H1 (cell line): ENCODE measurements around the gene KCTD3. TPM values are rescaled to one million over a fixed set of nuclear protein-coding genes. Genes with fewer than 3 reads are reported as not detected.
A peak's percentile ranks its signal among the peaks of the same experiment; 100 is the strongest.

ENCODE experiments used
- CTCF ChIA-PET: fragments of 300-600 bp; sonication (Branson Sonifier 250); formaldehyde crosslinking; loops from one replicate; lab custom pipeline; 2021; ENCODE audit not compliant: partially characterized antibody; lab: Charles Lee
- POLR2A ChIA-PET: fragments of 300-600 bp; sonication (Branson Sonifier 250); formaldehyde crosslinking; loops from one replicate; lab custom pipeline; 2021; ENCODE audit warnings: inconsistent platforms; ENCODE audit not compliant: partially characterized antibody; lab: Charles Lee
- DNase-seq, 2 experiments: peaks; one replicate each; pipeline versions ENCODE4 v3.0.0 to v3.0.0-alpha.2; 2010 to 2022; ENCODE audit warnings: low spot score in 2 of 2, low read depth in 1 of 2, mixed read lengths in 1 of 2
- FAIRE-seq: peaks from 2 replicates; lab custom pipeline; 2011; peaks lifted over from hg19 to GRCh38; lab: Jason Lieb, UNC
- H2AFZ ChIP-seq: 2 replicates; pipeline ENCODE4 v1.8.1; 2012; ENCODE audit warnings: low read length, inconsistent platforms
- H2AK5ac ChIP-seq: 2 replicates; pipeline ENCODE4 v1.6.1; 2013; ENCODE audit warnings: low read depth, low read length
- H2BK120ac ChIP-seq: replicated peaks from 2 replicates; pipeline ENCODE3; 2013; ENCODE audit warnings: low read depth, low read length, inconsistent platforms
- H2BK12ac ChIP-seq: 2 replicates; pipeline ENCODE4 v1.6.1; 2013; ENCODE audit warnings: low read depth, low read length
- H2BK15ac ChIP-seq: 2 replicates; pipeline ENCODE4 v1.6.1; 2013; ENCODE audit warnings: low read length
- H2BK20ac ChIP-seq: 2 replicates; pipeline ENCODE4 v1.6.1; 2013; ENCODE audit warnings: low read length
- H2BK5ac ChIP-seq: 2 replicates; pipeline ENCODE4 v1.6.1; 2013; ENCODE audit warnings: low read depth, low read length
- H3K14ac ChIP-seq: 2 replicates; pipeline ENCODE4 v1.6.1; 2013; ENCODE audit warnings: inconsistent platforms; ENCODE audit not compliant: insufficient read length
- H3K18ac ChIP-seq: 2 replicates; pipeline ENCODE4 v1.6.1; 2013; ENCODE audit warnings: low read length; ENCODE audit errors: extremely low read depth
- H3K23ac ChIP-seq: 2 replicates; pipeline ENCODE4 v1.6.1; 2013; ENCODE audit warnings: inconsistent platforms; ENCODE audit not compliant: insufficient read length
- H3K23me2 ChIP-seq: 2 replicates; pipeline ENCODE4 v1.6.1; 2013; ENCODE audit warnings: low read depth, low read length
- H3K27ac ChIP-seq: 2 replicates; pipeline ENCODE4 v1.6.1; 2011; ENCODE audit warnings: low read depth, low read length, inconsistent platforms
- H3K27me3 ChIP-seq, 4 experiments: replicated peaks in 1 of 4; 1 replicate in 1 of 4; 2 replicates in 3 of 4; pipeline versions ENCODE4 v1.6.1 to v1.8.1; 2011 to 2013; ENCODE audit warnings: low read length in 3 of 4, mild to moderate bottlenecking in 3 of 4, inconsistent platforms in 2 of 4, mixed read lengths in 2 of 4, moderate library complexity in 1 of 4; ENCODE audit not compliant: control insufficient read depth in 3 of 4, insufficient read depth in 3 of 4; ENCODE audit errors: extremely low read depth in 1 of 4
- H3K36me3 ChIP-seq, 4 experiments: 2 replicates each; pipeline versions ENCODE4 v1.6.1 to v1.8.1; 2011 to 2013; ENCODE audit warnings: mild to moderate bottlenecking in 4 of 4, low read length in 3 of 4, moderate library complexity in 2 of 4, control low read depth in 1 of 4, inconsistent platforms in 1 of 4; ENCODE audit not compliant: insufficient read depth in 4 of 4, control insufficient read depth in 2 of 4
- H3K4ac ChIP-seq: replicated peaks from 2 replicates; pipeline ENCODE3; 2013; ENCODE audit warnings: low read length, low read depth, mixed read lengths, inconsistent platforms; ENCODE audit not compliant: insufficient read length
- H3K4me1 ChIP-seq, 4 experiments: replicated peaks in 1 of 4; 1 replicate in 1 of 4; 2 replicates in 3 of 4; pipeline versions ENCODE4 v1.6.1 to v1.8.1; 2011 to 2013; ENCODE audit warnings: low read length in 3 of 4, inconsistent platforms in 2 of 4, mixed read lengths in 1 of 4; ENCODE audit not compliant: insufficient read depth in 4 of 4, control insufficient read depth in 3 of 4
- H3K4me2 ChIP-seq, 2 experiments: 2 replicates each; pipeline versions ENCODE4 v1.6.1 to v1.8.1; 2011 to 2013; ENCODE audit warnings: low read depth in 2 of 2, low read length in 2 of 2, control low read depth in 1 of 2, inconsistent platforms in 1 of 2, mild to moderate bottlenecking in 1 of 2; ENCODE audit not compliant: insufficient read depth in 1 of 2
- H3K4me3 ChIP-seq, 4 experiments: fragments of 200-600, 300-600 bp in 1 of 4; sonication (generic), shearing (Covaris generic), sonication (Bioruptor Twin) in 1 of 4; 2 replicates each; pipeline versions ENCODE4 v1.5.1 to v1.8.1; 2011 to 2016; ENCODE audit warnings: low read length in 4 of 4, low read depth in 3 of 4, control low read depth in 2 of 4, inconsistent platforms in 2 of 4, mild to moderate bottlenecking in 2 of 4, mixed read lengths in 1 of 4, moderate library complexity in 1 of 4; ENCODE audit not compliant: insufficient read depth in 2 of 4; ENCODE audit errors: extremely low read depth in 1 of 4
- H3K56ac ChIP-seq: replicated peaks from 2 replicates; pipeline ENCODE3; 2013; ENCODE audit warnings: low read depth, mild to moderate bottlenecking, mixed read lengths, low read length, inconsistent platforms; ENCODE audit not compliant: insufficient read length
- H3K79me1 ChIP-seq: 2 replicates; pipeline ENCODE4 v1.6.1; 2013; ENCODE audit warnings: low read depth, low read length, control low read depth
- H3K79me2 ChIP-seq, 2 experiments: 2 replicates each; pipeline versions ENCODE4 v1.6.1 to v1.8.1; 2012 to 2013; ENCODE audit warnings: low read length in 2 of 2, mild to moderate bottlenecking in 2 of 2, inconsistent platforms in 1 of 2; ENCODE audit not compliant: insufficient read depth in 2 of 2, control insufficient read depth in 1 of 2
- H3K9ac ChIP-seq, 4 experiments: replicated peaks in 1 of 4; 1 replicate in 1 of 4; 2 replicates in 3 of 4; pipeline versions ENCODE4 v1.6.1 to v1.8.1; 2011 to 2013; ENCODE audit warnings: low read depth in 3 of 4, low read length in 3 of 4, control low read depth in 2 of 4, mild to moderate bottlenecking in 2 of 4, moderate library complexity in 2 of 4, inconsistent platforms in 1 of 4; ENCODE audit errors: extremely low read depth in 1 of 4
- H3K9me3 ChIP-seq, 2 experiments: 2 replicates each; pipeline versions ENCODE4 v1.6.1 to v1.8.1; 2012 to 2013; ENCODE audit warnings: mild to moderate bottlenecking in 2 of 2, moderate library complexity in 2 of 2, control low read depth in 1 of 2, inconsistent platforms in 1 of 2, low read depth in 1 of 2, low read length in 1 of 2, mixed read lengths in 1 of 2; ENCODE audit not compliant: insufficient read depth in 2 of 2
- H4K20me1 ChIP-seq, 2 experiments: replicated peaks in 1 of 2; 2 replicates each; pipeline versions ENCODE3 to v1.8.1; 2011 to 2013; ENCODE audit warnings: inconsistent platforms in 2 of 2, low read length in 2 of 2, mild to moderate bottlenecking in 1 of 2; ENCODE audit not compliant: insufficient read depth in 2 of 2, control insufficient read depth in 1 of 2
- H4K5ac ChIP-seq: 2 replicates; pipeline ENCODE4 v1.6.1; 2013; ENCODE audit warnings: low read length, low read depth, mixed read lengths, inconsistent platforms; ENCODE audit not compliant: insufficient read length
- H4K8ac ChIP-seq: 2 replicates; pipeline ENCODE4 v1.8.0; 2013; ENCODE audit warnings: mild to moderate bottlenecking, moderate library complexity, low read length, inconsistent platforms; ENCODE audit not compliant: insufficient read depth; ENCODE audit errors: extremely low read depth
- H4K91ac ChIP-seq: replicated peaks from 2 replicates; pipeline ENCODE3; 2013; ENCODE audit warnings: low read length, mixed read lengths, inconsistent platforms; ENCODE audit not compliant: insufficient read length
- CTBP2 ChIP-seq: IDR thresholded peaks from 2 replicates; pipeline ENCODE4 v1.7.0; 2011; ENCODE audit warnings: borderline replicate concordance, mild to moderate bottlenecking, moderate library complexity, mixed read lengths, low read length; ENCODE audit not compliant: insufficient read depth, insufficient read length
- CTCF ChIP-seq, 3 experiments: IDR thresholded peaks; 1 replicate in 2 of 3; 2 replicates in 1 of 3; pipeline versions ENCODE4 v1.5.1 to v1.6.1; 2011; ENCODE audit warnings: low read length in 3 of 3, mild to moderate bottlenecking in 3 of 3, inconsistent platforms in 2 of 3, low read depth in 1 of 3, moderate library complexity in 1 of 3; ENCODE audit not compliant: insufficient read depth in 1 of 3; ENCODE audit errors: control extremely low read depth in 1 of 3
- JUND ChIP-seq: IDR thresholded peaks from 2 replicates; pipeline ENCODE4 v1.6.1; 2011; ENCODE audit warnings: mild to moderate bottlenecking, improper control_type of control experiment, low read length
- KDM1A ChIP-seq: fragments of 200-600, 300-600 bp; sonication (generic); IDR thresholded peaks from 2 replicates; pipeline ENCODE4 v1.7.1; 2016; ENCODE audit warnings: mild to moderate bottlenecking, low read length, borderline replicate concordance
- SIX5 ChIP-seq: IDR thresholded peaks from 2 replicates; pipeline ENCODE4 v1.6.1; 2011; ENCODE audit warnings: mild to moderate bottlenecking, low read depth, low read length
- SP1 ChIP-seq: IDR thresholded peaks from 2 replicates; pipeline ENCODE4 v1.6.1; 2011; ENCODE audit warnings: low read depth, low read length
- TAF1 ChIP-seq: IDR thresholded peaks from 2 replicates; pipeline ENCODE4 v1.6.1; 2011; ENCODE audit warnings: mild to moderate bottlenecking, low read depth, low read length
- TEAD4 ChIP-seq: IDR thresholded peaks from 2 replicates; pipeline ENCODE4 v1.6.1; 2012; ENCODE audit warnings: low read depth, low read length, inconsistent platforms, mixed read lengths
- WGBS, 2 experiments: shearing (Covaris generic) in 1 of 2; methylation state at CpG; one replicate each; pipeline versions ENCODE4 v1.1.6 to v1.1.7; 2013 to 2015; ENCODE audit warnings: low lambda C conversion rate in 2 of 2, mixed read lengths in 2 of 2, inconsistent platforms in 1 of 2, low coverage in 1 of 2, missing lambda C conversion rate in 1 of 2; ENCODE audit not compliant: insufficient replicate concordance in 2 of 2, insufficient coverage in 1 of 2, insufficient read length in 1 of 2; ENCODE audit errors: extremely low coverage in 1 of 2, missing lambda C conversion rate in 1 of 2; 5-methylcytosine and 5-hydroxymethylcytosine counted together
- polyA plus RNA-seq, 7 experiments: library from polyadenylated mRNA; depleted of rRNA in 3 of 7; stranded (reverse) in 5 of 7; unstranded in 2 of 7; fragments of >200 nt in 5 of 7; fragments of 200-250 nt in 2 of 7; gene quantifications; 1 replicate in 5 of 7; 2 replicates in 1 of 7; 4 replicates in 1 of 7; pipeline versions ENCODE4 v1.2.1 to v1.2.3, GENCODE V29; 2011 to 2013; ENCODE audit warnings: missing spikeins in 2 of 7, mixed read lengths in 2 of 7
- total RNA-seq: library from RNA; stranded (reverse); fragmentation: NEBNext Ultra II Directional; extraction: Animal tissue kit (Norgen Biotek cat#: 25700); gene quantifications from 2 replicates; pipeline ENCODE4 v1.2.1, GENCODE V29; 2021

The KCTD3 gene
- total and polyA plus RNA-seq, 2 of the 8 experiments (the other 6 are each of a cell fraction or from before 2014, with no cell fraction given): 43.0 to 55.6 TPM

GRCh38 chr1:215652371-215652770, 85.3 kb downstream of the KCTD3 start:
- H4K5ac ChIP-seq: no peak overlapping the region
- no peak overlapping the region for H3K27ac ChIP-seq
- no peaks in the 10 kb centered on the region for H3K23me2 ChIP-seq
- FAIRE-seq (no peak), DNase-seq (no peak)
- H3K23ac ChIP-seq: no peak overlapping the region
- CTCF ChIA-PET: interaction anchor here (1.2 kb wide), 1 partner anchor 136 kb away, joined by 3 read pairs; no protein-coding TSS in a partner anchor
- H2AFZ ChIP-seq: no peak overlapping the region
- no peaks in the 10 kb centered on the region for H3K79me1 ChIP-seq
- peak overlapping the region; percentile 42; the same call in 1 of the 2 replicates for H2BK12ac ChIP-seq
- POLR2A ChIA-PET: no interaction called here
- no peak for TF ChIP-seq KDM1A
- no peak for TF ChIP-seq SIX5
- no peak for TF ChIP-seq TAF1
- TF ChIP-seq JUND: no peak
- no peak for TF ChIP-seq CTCF (IDR thresholded peaks at IDR 0.05; ENCODE audit: control extremely low read depth in 1 of 3, insufficient read depth in 1 of 3, low read depth in 1 of 3, low read length in 3 of 3)
- TF ChIP-seq CTBP2: no peak
- no peak for TF ChIP-seq SP1
- TF ChIP-seq TEAD4: no peak
- no peak overlapping the region for H2AK5ac ChIP-seq
- no peak overlapping the region for H4K8ac ChIP-seq
- H3K9ac ChIP-seq: no peak overlapping the region
- peaks cover 0 to 29% (median 11%) of the 10 kb centered on the region in 4 experiments; a peak in 5 of 7 replicates for H3K4me1 ChIP-seq
- H3K36me3 ChIP-seq: no peaks in the 10 kb centered on the region
- peak overlapping the region; percentile 76; the same call in 1 of the 2 replicates for H2BK20ac ChIP-seq
- no peak overlapping the region for H3K14ac ChIP-seq
- H2BK5ac ChIP-seq: peak overlapping the region; percentile 81; the same call in 1 of the 2 replicates
- no peaks in the 10 kb centered on the region for H3K9me3 ChIP-seq
- H3K27me3 ChIP-seq: no peaks in the 10 kb centered on the region
- peak overlapping the region in 1 of 4 experiments; percentile 40; a peak in 1 of 8 replicates for H3K4me3 ChIP-seq
- H3K4ac ChIP-seq: no peak overlapping the region
- no peak overlapping the region for H3K56ac ChIP-seq
- peak overlapping the region; percentile 56; the same call in 1 of the 2 replicates for H3K18ac ChIP-seq
- H4K91ac ChIP-seq: no peak overlapping the region
- H3K79me2 ChIP-seq: no peaks in the 10 kb centered on the region
- peak overlapping the region; percentile 46 to 53 for H3K4me2 ChIP-seq
- 44% methylated on average over 1 of the region's 1 CpG; no CpG with 5 or more reads in 1 of the 2 experiments for WGBS, 2 experiments
- H2BK15ac ChIP-seq: no peak overlapping the region
- no peaks in the 10 kb centered on the region for H4K20me1 ChIP-seq
- H2BK120ac ChIP-seq: no peak overlapping the region
